ENCODE results near the gene PDE2A.

PDE2A gene

DNA sequence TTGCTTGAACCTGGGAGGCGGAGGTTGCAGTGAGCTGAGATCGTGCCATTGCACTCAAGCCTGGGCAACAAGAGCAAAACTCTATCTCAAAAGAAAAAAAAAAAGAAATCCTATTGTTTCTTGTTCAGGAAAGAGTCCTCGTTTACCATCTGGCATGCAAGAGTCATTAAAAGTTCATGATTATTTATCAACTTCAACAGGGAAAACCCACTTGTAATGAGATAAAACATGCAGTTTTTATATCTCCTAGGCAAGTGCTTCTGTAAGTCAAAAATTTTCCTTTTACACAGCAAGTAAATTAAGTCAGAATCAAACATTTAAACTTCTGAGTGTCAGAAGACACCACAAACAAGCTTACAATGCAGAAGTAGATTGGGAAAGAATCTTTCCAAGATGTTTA lies 145.2 kb downstream of the PDE2A start:
- DNase-seq, result no peak

- no peak for DNase-seq
Observed at GRCh38 chr11:72528121-72528520, 146.1 kb downstream of the PDE2A start.
